ENCODE data around the gene TCIRG1. TPM values are rescaled to one million over a fixed set of nuclear protein-coding genes. Genes with fewer than 3 reads are reported as not detected.

The TCIRG1 gene
- total RNA-seq, 4 donors from 2014 or later: 19.4 to 50.9 (median 41.2) TPM

- WGBS: 96% methylated on average over 13 of the region's 13 CpGs
- H3K9me3 ChIP-seq: no peaks in the 10 kb centered on the region
- peaks cover 20% of the 10 kb centered on the region for H3K4me1 ChIP-seq
- H3K4me3 ChIP-seq: no peak overlapping the region
- TF ChIP-seq POLR2A (IDR thresholded peaks at IDR 0.05) (no peak), CTCF (IDR thresholded peaks at IDR 0.05) (no peak), POLR2AphosphoS5 (IDR thresholded peaks at IDR 0.05) (no peak), EP300 (IDR thresholded peaks at IDR 0.05) (no peak)
- DNase-seq (ENCODE audit: low spot score in 2 of 2): no peak
- H3K36me3 ChIP-seq: peaks cover 3% of the 10 kb centered on the region
- no peak overlapping the region for H3K27ac ChIP-seq
- H3K27me3 ChIP-seq: no peaks in the 10 kb centered on the region
Observed at GRCh38 chr11:67999201-67999629, 39.6 kb upstream of the TCIRG1 start.

- Histone ChIP-seq H3K4me3 (no peak overlapping the region), H3K27ac (no peak overlapping the region), H3K36me3 (peaks cover 3% of the 10 kb centered on the region), H3K9me3 (no peaks in the 10 kb centered on the region), H3K27me3 (no peaks in the 10 kb centered on the region), H3K4me1 (peaks cover 23% of the 10 kb centered on the region)
- 100% methylated on average over 3 of the region's 5 CpGs for WGBS
- TF ChIP-seq CTCF (IDR thresholded peaks at IDR 0.05) (no peak), POLR2A (IDR thresholded peaks at IDR 0.05) (no peak), POLR2AphosphoS5 (IDR thresholded peaks at IDR 0.05) (no peak), EP300 (IDR thresholded peaks at IDR 0.05) (no peak)
- no peak for DNase-seq (ENCODE audit: low spot score in 2 of 2)
Observed at GRCh38 chr11:67999704-68000103, 39.1 kb upstream of the TCIRG1 start.

GRCh38 chr11:68002575-68002937 is 36.3 kb upstream of the TCIRG1 start:
- Histone ChIP-seq H3K36me3 (peaks cover 3% of the 10 kb centered on the region), H3K4me1 (peaks cover 22% of the 10 kb centered on the region), H3K27me3 (no peaks in the 10 kb centered on the region), H3K9me3 (no peaks in the 10 kb centered on the region), H3K27ac (no peak overlapping the region), H3K4me3 (peak overlapping the region; percentile 80)
- TF ChIP-seq CTCF (IDR thresholded peaks at IDR 0.05) (no peak), EP300 (IDR thresholded peaks at IDR 0.05) (no peak), POLR2AphosphoS5 (IDR thresholded peaks at IDR 0.05) (no peak)
- WGBS: 69% methylated on average over 6 of the region's 9 CpGs
- DNase-seq (ENCODE audit: low spot score in 2 of 2): no peak

GRCh38 chr11:68002938-68003845 is 35.6 kb upstream of the TCIRG1 start:
- H3K4me3 ChIP-seq: peak overlapping the region; percentile 80
- H3K27me3 ChIP-seq: no peaks in the 10 kb centered on the region
- DNase-seq (ENCODE audit: low spot score in 2 of 2): peak; percentile 68 to 85
- no peaks in the 10 kb centered on the region for H3K9me3 ChIP-seq
- TF ChIP-seq CTCF (IDR thresholded peaks at IDR 0.05) (no peak), EP300 (IDR thresholded peaks at IDR 0.05) (no peak), POLR2AphosphoS5 (IDR thresholded peaks at IDR 0.05) (no peak), POLR2A (IDR thresholded peaks at IDR 0.05) (no peak)
- WGBS: 37% methylated on average over 28 of the region's 86 CpGs
- H3K36me3 ChIP-seq: peaks cover 1% of the 10 kb centered on the region
- H3K4me1 ChIP-seq: peaks cover 17% of the 10 kb centered on the region
- H3K27ac ChIP-seq: peak overlapping the region; percentile 60

- Histone ChIP-seq H3K27me3 (no peaks in the 10 kb centered on the region), H3K36me3 (no peaks in the 10 kb centered on the region), H3K4me3 (peak within 1 kb of the TSS; percentile 80), H3K4me1 (peaks cover 25% of the 10 kb centered on the region), H3K27ac (peak within 1 kb of the TSS; percentile 60), H3K9me3 (no peaks in the 10 kb centered on the region)
- TF ChIP-seq POLR2A (IDR thresholded peaks at IDR 0.05): no peak
- TF ChIP-seq EP300 (IDR thresholded peaks at IDR 0.05): no peak
- TF ChIP-seq CTCF (IDR thresholded peaks at IDR 0.05): no peak
- TF ChIP-seq POLR2AphosphoS5 (IDR thresholded peaks at IDR 0.05): no peak
- DNase-seq (ENCODE audit: low spot score in 2 of 2): peak; percentile 92 to 94
- 12% methylated on average over 8 of the region's 64 CpGs for WGBS
Observed at GRCh38 chr11:68003846-68004550, 34.8 kb upstream of the TCIRG1 start, which contains the start of gene UNC93B1. TSS of gene UNC93B1 (minus strand) at chr11:68004097. CDS start at chr11:68004043, 54 bp downstream.

Data from suprapubic skin (tissue), 4 donors.